A673 (cell line): ENCODE measurements around the gene CPAMD8.

Experiments
- CTCF ChIP-seq: fragments of 300-800, 200-600 bp; sonication (generic); conservative IDR thresholded peaks from 2 replicates; pipeline ENCODE4 v1.5.1; 2017; ENCODE audit warnings: low read depth, mild to moderate bottlenecking, antibody characterized with exemption, low read length, moderate library complexity, mixed read lengths
- EZH2 ChIP-seq: fragments of 200-600 bp; sonication (generic); IDR thresholded peaks from 2 replicates; pipeline ENCODE4 v1.6.1; 2017; ENCODE audit warnings: borderline replicate concordance, low read depth, mild to moderate bottlenecking, mixed read lengths, antibody characterized with exemption, low read length; ENCODE audit not compliant: poor library complexity, severe bottlenecking

GRCh38 chr19:17048885-17049453 lies 22.4 kb upstream of the CPAMD8 start:
- TF ChIP-seq CTCF (no peak), EZH2 (no peak)
